Breast epithelium (tissue), 3 donors: ENCODE results near the gene LPAR5.

Experiments used
- POLR2A ChIP-seq: fragments of 450-650 bp; IDR thresholded peaks from one replicate; pipeline ENCODE4 v1.6.1; 2016; ENCODE audit warnings: antibody characterized with exemption, mild to moderate bottlenecking, moderate library complexity
- POLR2AphosphoS5 ChIP-seq, 3 donors: sonication (generic); formaldehyde crosslinking; IDR thresholded peaks; one replicate each; pipeline ENCODE4 v1.6.1; 2017; ENCODE audit warnings: antibody characterized with exemption in 3 of 3
- TF ChIP-seq, protein P1 (sequence below), 3 donors: fragments of 450-650 bp; IDR thresholded peaks; one replicate each; pipeline ENCODE4 v1.5.1; 2016 to 2017; ENCODE audit warnings: antibody characterized with exemption in 3 of 3, mild to moderate bottlenecking in 3 of 3, moderate library complexity in 3 of 3

DNA sequence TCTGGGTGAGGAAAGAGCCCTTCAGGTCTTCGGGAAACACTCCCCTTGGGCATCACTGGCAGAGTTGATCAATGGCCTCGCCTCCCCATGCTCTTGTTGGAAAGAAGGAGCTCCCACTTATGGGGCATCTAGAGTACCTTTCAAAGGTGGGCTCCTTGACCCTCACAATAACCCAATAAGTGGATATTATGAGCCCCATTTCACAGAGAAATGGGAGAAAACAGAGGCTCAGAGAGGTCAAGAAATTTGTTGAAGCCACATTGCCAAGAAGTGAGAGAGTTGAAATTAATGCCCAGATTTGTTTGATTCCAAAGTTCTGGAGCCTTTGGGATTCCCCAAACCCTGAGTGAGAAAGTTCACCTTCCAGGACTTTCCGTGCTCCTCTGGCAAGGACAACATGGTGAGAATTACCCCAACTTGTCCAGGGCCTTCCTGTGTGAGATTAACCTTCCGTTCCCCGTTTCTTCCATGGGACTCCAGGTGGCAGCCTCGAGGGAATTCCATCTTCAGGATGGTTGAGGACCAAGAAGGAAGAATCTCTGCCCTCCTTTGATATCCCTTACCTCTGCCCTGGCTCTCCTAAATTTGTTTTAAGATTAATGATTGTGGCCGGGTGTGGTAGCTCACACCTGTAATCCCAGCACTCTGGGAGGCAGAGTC is 21.1 kb downstream of the LPAR5 start:
- TF ChIP-seq, protein P1, sequence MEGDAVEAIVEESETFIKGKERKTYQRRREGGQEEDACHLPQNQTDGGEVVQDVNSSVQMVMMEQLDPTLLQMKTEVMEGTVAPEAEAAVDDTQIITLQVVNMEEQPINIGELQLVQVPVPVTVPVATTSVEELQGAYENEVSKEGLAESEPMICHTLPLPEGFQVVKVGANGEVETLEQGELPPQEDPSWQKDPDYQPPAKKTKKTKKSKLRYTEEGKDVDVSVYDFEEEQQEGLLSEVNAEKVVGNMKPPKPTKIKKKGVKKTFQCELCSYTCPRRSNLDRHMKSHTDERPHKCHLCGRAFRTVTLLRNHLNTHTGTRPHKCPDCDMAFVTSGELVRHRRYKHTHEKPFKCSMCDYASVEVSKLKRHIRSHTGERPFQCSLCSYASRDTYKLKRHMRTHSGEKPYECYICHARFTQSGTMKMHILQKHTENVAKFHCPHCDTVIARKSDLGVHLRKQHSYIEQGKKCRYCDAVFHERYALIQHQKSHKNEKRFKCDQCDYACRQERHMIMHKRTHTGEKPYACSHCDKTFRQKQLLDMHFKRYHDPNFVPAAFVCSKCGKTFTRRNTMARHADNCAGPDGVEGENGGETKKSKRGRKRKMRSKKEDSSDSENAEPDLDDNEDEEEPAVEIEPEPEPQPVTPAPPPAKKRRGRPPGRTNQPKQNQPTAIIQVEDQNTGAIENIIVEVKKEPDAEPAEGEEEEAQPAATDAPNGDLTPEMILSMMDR (IDR thresholded peaks at IDR 0.05): no peak
- TF ChIP-seq POLR2A (no peak), POLR2AphosphoS5 (IDR thresholded peaks at IDR 0.05) (no peak)
